OCI-LY7 (cell line): Measurements from ENCODE around the gene LRGUK. TPM values are rescaled to one million over a fixed set of nuclear protein-coding genes. Genes with fewer than 3 reads are reported as not detected.

Experiments
- BruUV-seq: library from RNA; stranded (reverse); fragments of 400-500 nt; replicated peaks from 2 replicates; lab custom pipeline; 2021; lab: Mats Ljungman, UMichigan
- CTCF ChIA-PET: fragments of 300-600 bp; sonication (Branson Sonifier 250); formaldehyde crosslinking; loops from one replicate; lab custom pipeline; 2022; ENCODE audit warnings: antibody characterized with exemption; ENCODE audit not compliant: unreplicated experiment; lab: Charles Lee
- POLR2A ChIA-PET: fragments of 300-600 bp; sonication (Branson Sonifier 250); formaldehyde crosslinking; loops from one replicate; lab custom pipeline; 2022; ENCODE audit warnings: antibody characterized with exemption; lab: Charles Lee
- DNase-seq: peaks from one replicate; pipeline ENCODE4 v3.0.0-alpha.2; 2015; ENCODE audit warnings: low spot score
- H2AFZ ChIP-seq: fragments of 200-600 bp; sonication (generic), shearing (Covaris generic); 2 replicates; pipeline ENCODE4 v1.6.1; 2014; ENCODE audit warnings: mild to moderate bottlenecking, antibody characterized with exemption, low read length, moderate library complexity
- H3K27ac ChIP-seq: fragments of 200-600 bp; sonication (generic); 2 replicates; pipeline ENCODE4 v1.5.1; 2014; ENCODE audit warnings: mixed run types, low read depth, mild to moderate bottlenecking, moderate library complexity, low read length, inconsistent platforms; ENCODE audit not compliant: poor library complexity, severe bottlenecking
- H3K36me3 ChIP-seq: fragments of 200-600 bp; sonication (generic); 2 replicates; pipeline ENCODE4 v1.6.1; 2014; ENCODE audit warnings: mild to moderate bottlenecking, antibody characterized with exemption, low read length, moderate library complexity, mixed read lengths; ENCODE audit not compliant: insufficient read depth
- H3K4me1 ChIP-seq: fragments of 200-600 bp; sonication (generic); 2 replicates; pipeline ENCODE4 v1.5.1; 2014; ENCODE audit warnings: mild to moderate bottlenecking, low read length; ENCODE audit not compliant: insufficient read depth, poor library complexity, severe bottlenecking
- H3K4me2 ChIP-seq: fragments of 200-600 bp; sonication (generic); 2 replicates; pipeline ENCODE4 v1.6.1; 2014; ENCODE audit warnings: mild to moderate bottlenecking, low read length
- H3K4me3 ChIP-seq: fragments of 200-600 bp; sonication (generic); 2 replicates; pipeline ENCODE4 v1.5.1; 2014; ENCODE audit warnings: mild to moderate bottlenecking, low read depth, low read length; ENCODE audit not compliant: poor library complexity, severe bottlenecking
- H3K79me2 ChIP-seq: fragments of 200-600 bp; sonication (generic); 2 replicates; pipeline ENCODE4 v1.6.1; 2016; ENCODE audit warnings: low read depth, mild to moderate bottlenecking, low read length, moderate library complexity, mixed read lengths; ENCODE audit not compliant: insufficient read depth
- H3K9me2 ChIP-seq: fragments of 200-600 bp; sonication (generic); 2 replicates; pipeline ENCODE4 v1.6.1; 2016; ENCODE audit warnings: mild to moderate bottlenecking, low read length, mixed read lengths; ENCODE audit not compliant: insufficient read depth
- H3K9me3 ChIP-seq: fragments of 200-600 bp; sonication (generic); 2 replicates; pipeline ENCODE4 v1.6.1; 2014; ENCODE audit warnings: mild to moderate bottlenecking, mixed run types, low read length, mixed read lengths
- H4K20me1 ChIP-seq: fragments of 200-600 bp; sonication (generic); 2 replicates; pipeline ENCODE4 v1.6.1; 2014; ENCODE audit warnings: mild to moderate bottlenecking, antibody characterized with exemption, low read length, moderate library complexity, mixed read lengths; ENCODE audit not compliant: insufficient read depth
- CTCF ChIP-seq: fragments of 200-600 bp; sonication (generic); conservative IDR thresholded peaks from 2 replicates; pipeline ENCODE4 v1.5.1; 2014; ENCODE audit warnings: mild to moderate bottlenecking, antibody characterized with exemption, low read length, moderate library complexity, mixed read lengths
- EZH2phosphoT487 ChIP-seq: fragments of 200-600 bp; sonication (generic); IDR thresholded peaks from 2 replicates; pipeline ENCODE4 v1.6.1; 2018; ENCODE audit warnings: low read depth, borderline replicate concordance, mild to moderate bottlenecking, mixed run types, antibody characterized with exemption, low read length, moderate library complexity, mixed read lengths
- intact Hi-C: fragments of 100-400 bp; cut with micrococcal nuclease; formaldehyde crosslinking; loops from one replicate; pipeline ENCODE4 v1.10.0; 2022; ENCODE audit not compliant: unreplicated experiment
- total RNA-seq, 2 experiments: library from RNA; depleted of rRNA in 1 of 2; stranded (reverse); fragments of >200 nt in 1 of 2; shearing (Covaris generic) in 1 of 2; gene quantifications; 2 replicates each; pipeline ENCODE4 v1.2.3, GENCODE V29; 2014 to 2022

The LRGUK gene
- total RNA-seq, 2 experiments from 2014 or later = 0.46 to 0.95 TPM

GRCh38 chr7:134301592-134301991 is 174.5 kb downstream of the LRGUK start:
- no peaks in the 10 kb centered on the region for H3K4me1 ChIP-seq
- TF ChIP-seq CTCF (no peak), EZH2phosphoT487 (no peak)
- ChIA-PET CTCF (no interaction called here), POLR2A (interaction anchor here (0.6 to 2.0 kb wide), 4 partner anchors 11 to 335 kb away, joined by 3 to 8 read pairs (median 4); partner anchors contain the start of gene SLC35B4)
- BruUV-seq = no TSS peak
- no peak overlapping the region for H3K4me2 ChIP-seq
- H3K27ac ChIP-seq = no peak overlapping the region
- no peaks in the 10 kb centered on the region for H3K79me2 ChIP-seq
- no peak overlapping the region for H2AFZ ChIP-seq
- no peak for DNase-seq
- intact Hi-C loops = no loop called here
- no peaks in the 10 kb centered on the region for H4K20me1 ChIP-seq
- H3K9me3 ChIP-seq = no peaks in the 10 kb centered on the region
- peaks cover 89% of the 10 kb centered on the region for H3K36me3 ChIP-seq
- H3K4me3 ChIP-seq = no peak overlapping the region
- H3K9me2 ChIP-seq = no peaks in the 10 kb centered on the region

- Histone ChIP-seq H3K4me2 (no peak overlapping the region), H4K20me1 (no peaks in the 10 kb centered on the region), H3K27ac (no peak overlapping the region), H3K9me3 (no peaks in the 10 kb centered on the region), H3K36me3 (peaks cover 87% of the 10 kb centered on the region), H3K79me2 (no peaks in the 10 kb centered on the region), H2AFZ (no peak overlapping the region), H3K9me2 (no peaks in the 10 kb centered on the region), H3K4me1 (no peaks in the 10 kb centered on the region), H3K4me3 (no peak overlapping the region)
- POLR2A ChIA-PET = interaction anchor here (0.9 to 2.0 kb wide), 3 partner anchors 11 to 153 kb away, joined by 3 to 8 read pairs (median 3); partner anchors contain the start of gene SLC35B4
- intact Hi-C loops = no loop called here
- CTCF ChIA-PET = no interaction called here
- no peak for DNase-seq
- no TSS peak for BruUV-seq
- TF ChIP-seq CTCF = no peak
- TF ChIP-seq EZH2phosphoT487 = no peak
Measured at GRCh38 chr7:134302120-134302519, 175.0 kb downstream of the LRGUK start.

- Histone ChIP-seq H3K9me2 (no peaks in the 10 kb centered on the region), H3K27ac (no peak overlapping the region), H3K4me1 (no peaks in the 10 kb centered on the region), H4K20me1 (no peaks in the 10 kb centered on the region), H3K4me3 (no peak overlapping the region), H3K4me2 (no peak overlapping the region), H2AFZ (no peak overlapping the region), H3K9me3 (no peaks in the 10 kb centered on the region), H3K36me3 (peaks cover 69% of the 10 kb centered on the region), H3K79me2 (no peaks in the 10 kb centered on the region)
- POLR2A ChIA-PET = no interaction called here
- no peak for DNase-seq
- intact Hi-C loops = no loop called here
- no TSS peak for BruUV-seq
- CTCF ChIA-PET = no interaction called here
- TF ChIP-seq CTCF (no peak), EZH2phosphoT487 (no peak)
Measured at GRCh38 chr7:134307320-134307719, 180.2 kb downstream of the LRGUK start.
